KMS-11 (cell line): ENCODE results near the gene PDE3B.
"Not testable (repeated sequence)": the region's sequence is repeated elsewhere in the genome, so short reads cannot be mapped to it uniquely, and the experiment has no call there.

Experiments
- H2AFZ ChIP-seq: fragments of 200-600 bp; sonication (generic); 2 replicates; pipeline ENCODE4 v1.6.1; 2016; ENCODE audit warnings: antibody characterized with exemption, mixed run types, low read depth
- H3K27ac ChIP-seq: fragments of 200-600 bp; sonication (generic); 2 replicates; pipeline ENCODE4 v1.6.1; 2016; ENCODE audit warnings: mild to moderate bottlenecking, mixed run types
- H3K27me3 ChIP-seq: fragments of 200-600 bp; sonication (generic); 2 replicates; pipeline ENCODE4 v1.6.1; 2017; ENCODE audit warnings: mild to moderate bottlenecking, low read depth, mixed run types, moderate library complexity; ENCODE audit not compliant: insufficient read depth
- H3K36me3 ChIP-seq: fragments of 200-600 bp; sonication (generic); 2 replicates; pipeline ENCODE4 v1.6.1; 2017; ENCODE audit warnings: mild to moderate bottlenecking, mixed run types; ENCODE audit not compliant: insufficient read depth
- H3K4me1 ChIP-seq: fragments of 200-600 bp; sonication (generic); 2 replicates; pipeline ENCODE4 v1.6.1; 2016; ENCODE audit warnings: mild to moderate bottlenecking, low read depth, mixed run types; ENCODE audit not compliant: poor library complexity, severe bottlenecking
- H3K4me2 ChIP-seq: fragments of 200-600 bp; sonication (generic); 2 replicates; pipeline ENCODE4 v1.7.0; 2016; ENCODE audit warnings: mild to moderate bottlenecking, mixed run types
- H3K4me3 ChIP-seq: fragments of 200-600 bp; sonication (generic); IDR thresholded peaks from 2 replicates; pipeline ENCODE4 v1.6.1; 2017; ENCODE audit warnings: low read depth, low read length, mixed read lengths; ENCODE audit not compliant: insufficient read depth
- H3K79me2 ChIP-seq: fragments of 200-600 bp; sonication (generic); 2 replicates; pipeline ENCODE4 v1.6.1; 2016; ENCODE audit warnings: low read depth, mixed run types; ENCODE audit not compliant: insufficient read depth
- H3K9ac ChIP-seq: fragments of 200-600 bp; sonication (generic); 2 replicates; pipeline ENCODE4 v1.6.1; 2016; ENCODE audit warnings: mild to moderate bottlenecking, mixed run types
- H4K20me1 ChIP-seq: fragments of 200-600 bp; sonication (generic); 2 replicates; pipeline ENCODE4 v1.6.1; 2016; ENCODE audit warnings: mild to moderate bottlenecking, mixed run types; ENCODE audit not compliant: insufficient read depth
- TF ChIP-seq, protein P1 (sequence below): fragments of 200-600 bp; sonication (generic); conservative IDR thresholded peaks from 2 replicates; pipeline ENCODE4 v1.6.1; 2017; ENCODE audit warnings: low read depth, mild to moderate bottlenecking, antibody characterized with exemption, low read length, moderate library complexity, mixed read lengths

Gene PDE3B

GRCh38 chr11:14873632-14874031 lies 230.0 kb downstream of the PDE3B start:
- H2AFZ ChIP-seq: no peak overlapping the region
- H3K27me3 ChIP-seq: no peaks in the 10 kb centered on the region
- H3K4me1 ChIP-seq: peaks cover 15% of the 10 kb centered on the region
- no peak overlapping the region for H3K4me2 ChIP-seq
- TF ChIP-seq, protein P1, sequence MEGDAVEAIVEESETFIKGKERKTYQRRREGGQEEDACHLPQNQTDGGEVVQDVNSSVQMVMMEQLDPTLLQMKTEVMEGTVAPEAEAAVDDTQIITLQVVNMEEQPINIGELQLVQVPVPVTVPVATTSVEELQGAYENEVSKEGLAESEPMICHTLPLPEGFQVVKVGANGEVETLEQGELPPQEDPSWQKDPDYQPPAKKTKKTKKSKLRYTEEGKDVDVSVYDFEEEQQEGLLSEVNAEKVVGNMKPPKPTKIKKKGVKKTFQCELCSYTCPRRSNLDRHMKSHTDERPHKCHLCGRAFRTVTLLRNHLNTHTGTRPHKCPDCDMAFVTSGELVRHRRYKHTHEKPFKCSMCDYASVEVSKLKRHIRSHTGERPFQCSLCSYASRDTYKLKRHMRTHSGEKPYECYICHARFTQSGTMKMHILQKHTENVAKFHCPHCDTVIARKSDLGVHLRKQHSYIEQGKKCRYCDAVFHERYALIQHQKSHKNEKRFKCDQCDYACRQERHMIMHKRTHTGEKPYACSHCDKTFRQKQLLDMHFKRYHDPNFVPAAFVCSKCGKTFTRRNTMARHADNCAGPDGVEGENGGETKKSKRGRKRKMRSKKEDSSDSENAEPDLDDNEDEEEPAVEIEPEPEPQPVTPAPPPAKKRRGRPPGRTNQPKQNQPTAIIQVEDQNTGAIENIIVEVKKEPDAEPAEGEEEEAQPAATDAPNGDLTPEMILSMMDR: no peak
- no peaks in the 10 kb centered on the region for H3K79me2 ChIP-seq
- no peak overlapping the region for H3K9ac ChIP-seq
- no peak overlapping the region for H3K4me3 ChIP-seq
- no peak overlapping the region for H3K27ac ChIP-seq
- H3K36me3 ChIP-seq: no peaks in the 10 kb centered on the region; the same call in 1 of the 2 replicates
- no peaks in the 10 kb centered on the region for H4K20me1 ChIP-seq

GRCh38 chr11:14875163-14875562 lies 231.6 kb downstream of the PDE3B start:
- Histone ChIP-seq H3K79me2 (no peaks in the 10 kb centered on the region), H3K9ac (no peak overlapping the region), H3K27me3 (no peaks in the 10 kb centered on the region), H3K4me1 (peaks cover 15% of the 10 kb centered on the region), H3K27ac (no peak overlapping the region), H2AFZ (no peak overlapping the region), H4K20me1 (no peaks in the 10 kb centered on the region), H3K4me2 (no peak overlapping the region), H3K4me3 (no peak overlapping the region), H3K36me3 (no peaks in the 10 kb centered on the region; the same call in 1 of the 2 replicates)
- TF ChIP-seq, protein P1: no peak

DNA sequence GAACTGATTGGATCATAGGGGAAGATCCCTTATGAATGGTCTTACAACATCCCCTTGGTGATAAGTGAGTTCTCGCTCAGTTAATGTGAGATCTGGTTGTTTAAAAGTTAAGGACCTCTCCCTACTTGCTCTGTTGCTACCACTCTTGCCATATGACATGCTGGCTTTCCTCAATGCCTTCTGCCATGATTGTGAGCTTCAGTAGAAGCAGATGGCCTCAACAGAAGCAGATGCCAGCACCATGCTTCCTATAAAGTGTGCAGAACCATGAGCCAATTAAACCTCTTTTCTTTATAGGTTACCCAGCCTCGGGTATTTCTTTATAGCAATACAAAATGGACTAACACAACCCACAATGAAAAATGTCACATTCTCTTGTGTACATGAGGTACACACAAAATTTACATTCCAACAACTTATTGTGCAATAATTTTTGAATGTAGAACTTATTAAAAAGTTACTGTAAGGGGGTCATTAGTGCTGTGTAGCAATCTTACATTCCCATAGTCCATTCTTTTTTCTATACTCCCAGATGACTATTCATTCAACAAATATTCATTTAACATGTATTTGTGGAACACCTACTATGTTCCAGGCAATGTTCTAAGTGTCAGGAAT lies 238.1 kb downstream of the PDE3B start:
- no peak overlapping the region for H3K4me2 ChIP-seq
- H2AFZ ChIP-seq: no peak overlapping the region
- H4K20me1 ChIP-seq: no peaks in the 10 kb centered on the region
- no peak overlapping the region for H3K27ac ChIP-seq
- TF ChIP-seq, protein P1: no peak
- no peaks in the 10 kb centered on the region for H3K27me3 ChIP-seq
- H3K9ac ChIP-seq: no peak overlapping the region
- H3K79me2 ChIP-seq: no peaks in the 10 kb centered on the region
- H3K36me3 ChIP-seq: no peaks in the 10 kb centered on the region
- H3K4me3 ChIP-seq: no peak overlapping the region
- H3K4me1 ChIP-seq: no peaks in the 10 kb centered on the region

DNA sequence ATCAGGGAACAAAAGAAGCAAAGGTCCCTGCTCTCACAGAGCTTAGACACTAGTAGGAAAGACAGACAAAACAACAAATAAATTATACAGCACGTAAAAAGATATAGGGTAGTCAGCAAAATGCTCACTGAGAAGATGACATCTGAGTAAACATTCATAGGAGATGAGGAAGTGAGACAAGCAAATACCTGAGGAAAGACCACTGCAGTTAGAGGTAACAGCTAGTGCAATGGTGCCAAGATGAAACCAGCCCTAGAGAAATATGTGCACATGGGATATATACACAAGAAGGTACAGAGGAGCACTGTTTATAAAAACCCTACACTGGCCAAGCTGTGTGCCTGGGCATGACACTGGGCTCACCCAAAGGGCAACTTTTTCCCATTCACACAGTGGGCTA lies 238.6 kb downstream of the PDE3B start:
- no peak overlapping the region for H3K9ac ChIP-seq
- H3K79me2 ChIP-seq: no peaks in the 10 kb centered on the region
- no peak overlapping the region for H3K4me2 ChIP-seq
- no peak overlapping the region for H3K27ac ChIP-seq
- no peak overlapping the region for H3K4me3 ChIP-seq
- H2AFZ ChIP-seq: no peak overlapping the region
- no peaks in the 10 kb centered on the region for H3K4me1 ChIP-seq
- no peaks in the 10 kb centered on the region for H4K20me1 ChIP-seq
- no peaks in the 10 kb centered on the region for H3K27me3 ChIP-seq
- H3K36me3 ChIP-seq: no peaks in the 10 kb centered on the region
- TF ChIP-seq, protein P1: no peak

DNA sequence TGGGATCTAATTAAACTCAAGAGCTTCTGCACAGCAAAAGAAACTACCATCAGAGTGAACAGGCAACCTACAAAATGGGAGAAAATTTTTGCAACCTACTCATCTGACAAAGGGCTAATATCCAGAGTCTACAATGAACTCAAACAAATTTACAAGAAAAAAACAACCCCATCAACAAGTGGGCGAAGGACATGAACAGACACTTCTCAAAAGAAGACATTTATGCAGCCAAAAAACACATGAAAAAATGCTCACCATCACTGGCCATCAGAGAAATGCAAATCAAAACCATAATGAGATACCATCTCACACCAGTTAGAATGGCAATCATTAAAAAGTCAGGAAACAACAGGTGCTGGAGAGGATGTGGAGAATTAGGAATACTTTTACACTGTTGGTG lies 240.1 kb downstream of the PDE3B start:
- not testable (repeated sequence) for H3K4me3 ChIP-seq, H3K9ac ChIP-seq, H3K27me3 ChIP-seq, H3K36me3 ChIP-seq, H3K4me2 ChIP-seq, H3K27ac ChIP-seq, H3K4me1 ChIP-seq, H3K79me2 ChIP-seq, H2AFZ ChIP-seq, H4K20me1 ChIP-seq
